Upper lobe of left lung (tissue), 6 donors: ENCODE data around the gene ROS1. TPM values are rescaled to one million over a fixed set of nuclear protein-coding genes. Genes with fewer than 3 reads are reported as not detected.

Experiments used
- ATAC-seq, 2 donors: fragments of 200-7000 bp; cut with Tn5 transposase; one replicate each; pipeline ENCODE4 v1.9.1; 2022; ENCODE audit warnings: mild to moderate bottlenecking in 2 of 2, moderate library complexity in 2 of 2; ENCODE audit not compliant: low FRiP score in 2 of 2
- DNase-seq, 2 donors: peaks; one replicate each; pipeline ENCODE4 v3.0.0-alpha.2; 2019 to 2020
- H3K27ac ChIP-seq, 4 donors: fragments of 200-600 bp; sonication (generic); one replicate each; pipeline ENCODE4 v1.5.1; 2016 to 2019
- H3K27me3 ChIP-seq, 4 donors: fragments of 200-600 bp; sonication (generic); one replicate each; pipeline ENCODE4 v1.5.1; 2017 to 2019
- H3K36me3 ChIP-seq, 4 donors: fragments of 200-600 bp; sonication (generic); one replicate each; pipeline ENCODE4 v1.5.1; 2016 to 2019
- H3K4me1 ChIP-seq, 4 donors: fragments of 200-600 bp; sonication (generic); one replicate each; pipeline ENCODE4 v1.5.1; 2018 to 2019
- H3K4me3 ChIP-seq, 4 donors: fragments of 200-600 bp; sonication (generic); one replicate each; pipeline ENCODE4 v1.5.1; 2017 to 2019; ENCODE audit warnings: mild to moderate bottlenecking in 2 of 4, moderate library complexity in 1 of 4
- H3K9me3 ChIP-seq, 4 donors: fragments of 200-600 bp; sonication (generic); one replicate each; pipeline ENCODE4 v1.5.1; 2018 to 2019
- CTCF ChIP-seq, 6 experiments: fragments of 450-650 bp in 4 of 6; fragments of 200-600 bp in 2 of 6; sonication (generic) in 2 of 6; IDR thresholded peaks; one replicate each; pipeline ENCODE4 v1.5.1; 2016 to 2019; ENCODE audit warnings: antibody characterized with exemption in 6 of 6
- EP300 ChIP-seq, 4 donors: sonication (generic); formaldehyde crosslinking; IDR thresholded peaks; one replicate each; pipeline ENCODE4 v1.5.1; 2017; ENCODE audit warnings: antibody characterized with exemption in 4 of 4, control low read depth in 2 of 4
- POLR2A ChIP-seq, 4 donors: fragments of 450-650 bp; IDR thresholded peaks; one replicate each; pipeline ENCODE4 v1.5.1; 2016 to 2017; ENCODE audit warnings: antibody characterized with exemption in 4 of 4, mild to moderate bottlenecking in 2 of 4
- POLR2AphosphoS5 ChIP-seq, 2 donors: sonication (generic); formaldehyde crosslinking; IDR thresholded peaks; one replicate each; pipeline ENCODE4 v1.5.1; 2017; ENCODE audit warnings: antibody characterized with exemption in 2 of 2
- WGBS, 2 donors: methylation state at CpG; one replicate each; pipeline ENCODE4 v1.1.5; 2017 to 2018; 5-methylcytosine and 5-hydroxymethylcytosine counted together
- total RNA-seq, 6 donors: library from RNA; depleted of rRNA in 4 of 6; stranded (reverse); fragments of >200 nt in 4 of 6; gene quantifications; one replicate each; pipeline versions ENCODE4 v1.1.0 to v1.2.1, GENCODE V29; 2016 to 2021
- donor health status: DM: no; HTN: no; CAD: no; lungs with moderate emphysema.
- donor health status: DM: no; HTN: yes; CAD: no; lungs with severe emphysema.

Gene ROS1
- total RNA-seq, 6 donors from 2014 or later = 39.1 to 190 (median 114) TPM

DNA sequence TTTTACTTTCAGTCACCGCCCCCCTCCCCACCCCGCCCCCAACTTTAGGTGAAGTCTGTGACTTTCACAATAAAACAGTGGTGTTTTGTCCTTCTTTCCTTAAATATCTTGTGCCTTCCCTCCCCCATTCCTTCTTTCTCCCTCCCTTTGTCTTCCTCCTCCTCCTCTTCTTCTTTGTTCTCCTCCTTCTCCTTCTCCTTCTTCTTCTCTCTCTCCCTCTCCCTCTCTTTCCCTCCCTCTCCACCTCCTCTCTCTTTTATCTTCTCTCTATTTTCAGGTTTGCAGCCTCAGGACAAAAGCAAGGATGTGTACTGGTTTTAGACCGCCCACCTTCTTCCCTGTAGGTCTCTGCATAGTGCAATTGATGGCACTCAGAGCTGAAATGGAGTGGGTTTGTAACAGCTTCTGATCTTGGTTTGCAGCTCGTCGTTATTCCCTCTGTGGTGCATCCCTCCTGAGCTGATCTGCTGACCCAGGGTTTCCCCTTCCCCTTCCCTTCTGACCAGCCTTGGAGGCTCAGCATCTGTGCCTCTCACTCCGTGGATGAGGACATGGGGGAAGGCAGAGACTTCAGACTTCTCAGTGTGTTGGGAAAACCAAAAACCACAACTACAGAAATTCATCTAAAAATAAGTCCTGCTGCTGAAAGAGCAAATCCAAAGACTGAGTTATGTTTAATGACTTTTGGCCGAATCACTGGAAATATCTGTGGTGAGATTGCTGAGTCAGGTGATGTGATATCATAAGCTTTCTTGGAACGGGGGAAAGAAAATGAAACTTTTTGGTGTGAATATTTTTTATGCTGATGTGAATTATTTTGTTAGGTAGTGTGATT is 153.5 kb downstream of the ROS1 start:
- Histone ChIP-seq H3K9me3 (no peaks in the 10 kb centered on the region), H3K27ac (no peak overlapping the region), H3K4me1 (peaks cover 6 to 11% (median 9%) of the 10 kb centered on the region in 4 donors), H3K4me3 (no peak overlapping the region), H3K36me3 (no peaks in the 10 kb centered on the region), H3K27me3 (peaks cover 0 to 40% (median 18%) of the 10 kb centered on the region in 4 donors)
- DNase-seq = no peak
- WGBS, 2 donors = 11 to 12% methylated on average over 8 of the region's 8 CpGs
- TF ChIP-seq POLR2A (IDR thresholded peaks at IDR 0.05) = no peak
- no peak for TF ChIP-seq CTCF (IDR thresholded peaks at IDR 0.05)
- TF ChIP-seq POLR2AphosphoS5 (IDR thresholded peaks at IDR 0.05) = no peak
- TF ChIP-seq EP300 (IDR thresholded peaks at IDR 0.05) = no peak
- ATAC-seq = no peak

DNA sequence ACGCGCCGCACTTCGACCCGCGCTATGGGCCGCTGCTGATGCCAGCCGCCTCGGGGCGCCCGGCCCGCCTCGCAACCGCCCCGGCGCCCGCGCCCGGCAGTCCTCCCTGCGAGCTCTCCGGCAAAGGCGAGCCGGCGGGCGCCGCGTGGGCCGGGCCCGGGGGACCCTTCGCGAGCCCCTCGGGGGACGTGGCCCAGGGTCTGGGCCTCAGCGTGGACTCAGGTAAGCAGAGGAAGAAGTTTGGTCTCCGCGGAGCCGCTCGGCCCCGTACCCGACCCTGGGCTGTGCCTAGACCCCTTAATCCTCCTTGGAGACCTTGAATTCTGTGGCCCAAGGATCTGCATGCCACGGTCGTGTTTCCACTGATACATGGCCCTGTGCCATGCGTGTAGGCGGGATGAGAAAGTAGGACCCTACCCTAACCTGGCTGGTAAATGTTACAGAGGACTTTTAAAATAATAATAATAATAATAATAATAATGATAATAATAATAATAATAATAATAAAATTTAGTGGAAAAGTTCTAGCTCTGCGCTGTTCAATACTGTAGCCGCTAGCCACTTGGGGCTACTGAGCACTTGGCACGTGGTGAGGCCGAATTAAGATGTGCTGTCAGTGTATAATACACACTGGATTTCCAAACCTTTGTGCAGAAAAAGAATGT is 154.8 kb downstream of the ROS1 start:
- ATAC-seq = peak in 1 of 2 donors; percentile 7
- no peak for TF ChIP-seq EP300 (IDR thresholded peaks at IDR 0.05)
- TF ChIP-seq CTCF (IDR thresholded peaks at IDR 0.05) = no peak
- TF ChIP-seq POLR2AphosphoS5 (IDR thresholded peaks at IDR 0.05) = no peak
- TF ChIP-seq POLR2A (IDR thresholded peaks at IDR 0.05) = no peak
- Histone ChIP-seq H3K4me1 (peaks cover 11 to 18% (median 14%) of the 10 kb centered on the region in 4 donors), H3K9me3 (no peaks in the 10 kb centered on the region), H3K36me3 (no peaks in the 10 kb centered on the region), H3K27ac (no peak overlapping the region), H3K4me3 (peak overlapping the region in 3 of 4 donors; percentile 26 to 41 (median 37)), H3K27me3 (peaks cover 0 to 52% (median 24%) of the 10 kb centered on the region in 4 donors)
- 14 to 15% methylated on average over 8 to 23 of the region's 48 CpGs for WGBS, 2 donors
- no peak for DNase-seq

- 3 to 5% methylated on average over 36 to 65 of the region's 74 CpGs for WGBS, 2 donors
- Histone ChIP-seq H3K4me1 (peaks cover 18 to 25% (median 20%) of the 10 kb centered on the region in 4 donors), H3K36me3 (no peaks in the 10 kb centered on the region), H3K9me3 (no peaks in the 10 kb centered on the region), H3K27me3 (peaks cover 0 to 59% (median 27%) of the 10 kb centered on the region in 4 donors), H3K4me3 (peak overlapping the region in 3 of 4 donors; percentile 26 to 41 (median 37)), H3K27ac (no peak overlapping the region)
- DNase-seq = peak in 1 of 2 donors; percentile 82
- TF ChIP-seq POLR2AphosphoS5 (IDR thresholded peaks at IDR 0.05) = no peak
- no peak for TF ChIP-seq EP300 (IDR thresholded peaks at IDR 0.05)
- TF ChIP-seq CTCF (IDR thresholded peaks at IDR 0.05) = no peak
- no peak for TF ChIP-seq POLR2A (IDR thresholded peaks at IDR 0.05)
- ATAC-seq = peak in 1 of 2 donors; percentile 12
Observed at GRCh38 chr6:117270055-117270842, 155.5 kb downstream of the ROS1 start.

DNA sequence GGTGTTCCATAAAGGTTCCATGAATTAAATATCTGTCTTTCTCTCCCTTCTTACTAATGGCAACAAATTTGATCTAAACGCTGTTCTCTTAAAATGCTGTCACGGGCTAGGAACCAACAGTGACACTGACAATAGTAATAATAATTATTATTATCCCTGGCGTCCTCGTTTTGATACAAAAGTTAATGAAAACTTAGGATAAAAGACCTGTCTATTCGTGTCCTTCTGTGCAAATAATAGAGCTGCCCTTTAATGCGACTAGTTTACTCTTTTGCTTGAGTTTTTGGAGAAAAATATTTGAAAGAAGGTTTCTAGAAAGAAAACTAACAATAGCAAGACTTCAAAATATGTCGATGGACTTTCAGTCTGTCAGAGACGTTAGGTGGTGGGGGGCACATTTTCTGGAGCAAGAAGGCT is 156.1 kb downstream of the ROS1 start:
- 6 to 7% methylated on average over 8 of the region's 8 CpGs for WGBS, 2 donors
- no peak overlapping the region for H3K4me3 ChIP-seq
- TF ChIP-seq CTCF (IDR thresholded peaks at IDR 0.05) = no peak
- TF ChIP-seq POLR2A (IDR thresholded peaks at IDR 0.05) = no peak
- no peak for TF ChIP-seq POLR2AphosphoS5 (IDR thresholded peaks at IDR 0.05)
- no peak for TF ChIP-seq EP300 (IDR thresholded peaks at IDR 0.05)
- H3K27ac ChIP-seq = no peak overlapping the region
- no peak for ATAC-seq
- no peak for DNase-seq
- peaks cover 22 to 31% (median 25%) of the 10 kb centered on the region in 4 donors for H3K4me1 ChIP-seq
- H3K36me3 ChIP-seq = no peaks in the 10 kb centered on the region
- H3K9me3 ChIP-seq = no peaks in the 10 kb centered on the region
- peaks cover 0 to 64% (median 29%) of the 10 kb centered on the region in 4 donors for H3K27me3 ChIP-seq
